ENCODE results near the gene S100PBP. TPM values are rescaled to one million over a fixed set of nuclear protein-coding genes. Genes with fewer than 3 reads are reported as not detected.

The S100PBP gene
- polyA plus RNA-seq, 3 donors, result 6.6 to 17.4 (median 7.1) TPM

- H3K27me3 Mint-ChIP-seq (ENCODE audit: low read depth in 3 of 3), result peaks cover 69 to 92% (median 71%) of the 10 kb centered on the region in 3 donors
- Histone ChIP-seq H3K27me3 (ENCODE audit: control insufficient read depth in 2 of 2, insufficient read depth in 2 of 2, low read length in 2 of 2) (peaks cover 30 to 66% of the 10 kb centered on the region in 2 donors), H3K27ac (ENCODE audit: low read depth in 1 of 2, low read length in 2 of 2) (no peak overlapping the region), H3K79me2 (ENCODE audit: insufficient read depth, low read length) (no peaks in the 10 kb centered on the region), H4K20me1 (ENCODE audit: insufficient read depth, low read length) (no peaks in the 10 kb centered on the region), H3K4me2 (replicated peaks; ENCODE audit: extremely low read depth, low read length, poor library complexity, severe bottlenecking) (no peak overlapping the region), H3K4me1 (ENCODE audit: control insufficient read depth in 1 of 2, insufficient read depth in 2 of 2, low read length in 2 of 2) (peaks cover 4 to 10% of the 10 kb centered on the region in 2 donors), H2AFZ (ENCODE audit: insufficient read depth, low read depth, low read length, poor library complexity, severe bottlenecking) (no peak overlapping the region), H3K36me3 (replicated peaks in 1 of 2; ENCODE audit: control insufficient read depth in 1 of 2, insufficient read depth in 2 of 2, low read length in 2 of 2) (no peaks in the 10 kb centered on the region), H3K9me3 (replicated peaks in 1 of 2; ENCODE audit: control insufficient read depth in 1 of 2, insufficient read depth in 1 of 2, low read length in 2 of 2) (peaks cover 4 to 9% of the 10 kb centered on the region in 2 donors), H3K4me3 (replicated peaks in 1 of 3; ENCODE audit: low read depth in 2 of 3, low read length in 3 of 3) (no peak overlapping the region), H3K9ac (ENCODE audit: insufficient read depth, low read length, poor library complexity, severe bottlenecking) (no peak overlapping the region)
- peaks cover 14% of the 10 kb centered on the region for H3K4me1 Mint-ChIP-seq
- H3K9me3 Mint-ChIP-seq, result peaks cover 4 to 13% (median 10%) of the 10 kb centered on the region in 7 donors
- intact Hi-C loops (cut with micrococcal nuclease), result no loop called here
- DNase-seq, result no peak
- WGBS (ENCODE audit: insufficient coverage), result 83% methylated on average over 1 of the region's 8 CpGs
- H3K4me3 Mint-ChIP-seq, result peak overlapping the region in 1 of 2 donors; percentile 78
- peaks cover 0 to 7% of the 10 kb centered on the region in 2 donors for H3K36me3 Mint-ChIP-seq
- no peak for TF ChIP-seq CTCF (IDR thresholded peaks at IDR 0.05)
- no peak overlapping the region for H3K27ac Mint-ChIP-seq
Observed at GRCh38 chr1:32894019-32894600, 76.7 kb downstream of the S100PBP start.

GRCh38 chr1:32894681-32895080, 77.2 kb downstream of the S100PBP start:
- TF ChIP-seq CTCF (IDR thresholded peaks at IDR 0.05), result no peak
- Mint-ChIP-seq H3K27me3 (ENCODE audit: low read depth in 3 of 3) (peaks cover 73 to 95% (median 76%) of the 10 kb centered on the region in 3 donors), H3K4me1 (peaks cover 14% of the 10 kb centered on the region), H3K9me3 (peaks cover 4 to 13% (median 10%) of the 10 kb centered on the region in 7 donors), H3K27ac (no peak overlapping the region), H3K36me3 (peaks cover 0 to 7% of the 10 kb centered on the region in 2 donors), H3K4me3 (no peak overlapping the region)
- Histone ChIP-seq H3K79me2 (ENCODE audit: insufficient read depth, low read length) (no peaks in the 10 kb centered on the region), H2AFZ (ENCODE audit: insufficient read depth, low read depth, low read length, poor library complexity, severe bottlenecking) (no peak overlapping the region), H3K4me2 (replicated peaks; ENCODE audit: extremely low read depth, low read length, poor library complexity, severe bottlenecking) (no peak overlapping the region), H3K36me3 (replicated peaks in 1 of 2; ENCODE audit: control insufficient read depth in 1 of 2, insufficient read depth in 2 of 2, low read length in 2 of 2) (no peaks in the 10 kb centered on the region), H3K9ac (ENCODE audit: insufficient read depth, low read length, poor library complexity, severe bottlenecking) (no peak overlapping the region), H3K4me1 (ENCODE audit: control insufficient read depth in 1 of 2, insufficient read depth in 2 of 2, low read length in 2 of 2) (peaks cover 4 to 10% of the 10 kb centered on the region in 2 donors), H3K27me3 (ENCODE audit: control insufficient read depth in 2 of 2, insufficient read depth in 2 of 2, low read length in 2 of 2) (peaks cover 36 to 72% of the 10 kb centered on the region in 2 donors), H3K27ac (ENCODE audit: low read depth in 1 of 2, low read length in 2 of 2) (no peak overlapping the region), H3K4me3 (replicated peaks in 1 of 3; ENCODE audit: low read depth in 2 of 3, low read length in 3 of 3) (no peak overlapping the region), H4K20me1 (ENCODE audit: insufficient read depth, low read length) (no peaks in the 10 kb centered on the region), H3K9me3 (replicated peaks in 1 of 2; ENCODE audit: control insufficient read depth in 1 of 2, insufficient read depth in 1 of 2, low read length in 2 of 2) (peaks cover 4 to 9% of the 10 kb centered on the region in 2 donors)
- 81% methylated on average over 4 of the region's 6 CpGs for WGBS (ENCODE audit: insufficient coverage)
- intact Hi-C loops (cut with micrococcal nuclease), result no loop called here
- no peak for DNase-seq
